ENCODE results near the gene NPPC.
"Not testable (repeated sequence)": the region's sequence is repeated elsewhere in the genome, so short reads cannot be mapped to it uniquely, and the experiment has no call there.

Gene NPPC

GRCh38 chr2:231886071-231886681 lies 40.0 kb downstream of the NPPC start:
- DNase-seq (ENCODE audit: low read depth in 2 of 2) = no peak

GRCh38 chr2:231884438-231885140 lies 41.6 kb downstream of the NPPC start:
- no peak for DNase-seq (ENCODE audit: low read depth in 2 of 2)

GRCh38 chr2:231883468-231883881 lies 42.7 kb downstream of the NPPC start:
- DNase-seq (ENCODE audit: low read depth in 2 of 2) = no peak

- DNase-seq (ENCODE audit: low read depth in 2 of 2) = no peak
Measured at GRCh38 chr2:231882646-231883045, 43.5 kb downstream of the NPPC start.

GRCh38 chr2:231880371-231880770 lies 45.8 kb downstream of the NPPC start:
- DNase-seq (ENCODE audit: low read depth in 2 of 2) = not testable (repeated sequence)

- DNase-seq (ENCODE audit: low read depth in 2 of 2) = no peak
Measured at GRCh38 chr2:231879216-231879615, 47.0 kb downstream of the NPPC start.

- DNase-seq (ENCODE audit: low read depth in 2 of 2) = no peak
Measured at GRCh38 chr2:231877533-231878456, 48.4 kb downstream of the NPPC start.

GRCh38 chr2:231874944-231875343 lies 51.3 kb downstream of the NPPC start:
- no peak for DNase-seq (ENCODE audit: low read depth in 2 of 2)

Data from stimulated activated CD8-positive, alpha-beta memory T cell treated with anti-CD3 and anti-CD28 coated beads, Interleukin-7, amount 100 ng/mL, for 4 hours (primary cell).